ENCODE data around the gene TCOF1. TPM values are rescaled to one million over a fixed set of nuclear protein-coding genes. Genes with fewer than 3 reads are reported as not detected.

The TCOF1 gene
- total and polyA plus RNA-seq, 2 experiments from 2014 or later = 31.4 to 46.0 TPM

GRCh38 chr5:150386024-150386855 lies 28.7 kb downstream of the TCOF1 start:
- H3K4me1 ChIP-seq (ENCODE audit: low read depth) = peaks cover 12% of the 10 kb centered on the region
- peaks cover 35% of the 10 kb centered on the region for H3K36me3 ChIP-seq
- TF ChIP-seq, protein P1, sequence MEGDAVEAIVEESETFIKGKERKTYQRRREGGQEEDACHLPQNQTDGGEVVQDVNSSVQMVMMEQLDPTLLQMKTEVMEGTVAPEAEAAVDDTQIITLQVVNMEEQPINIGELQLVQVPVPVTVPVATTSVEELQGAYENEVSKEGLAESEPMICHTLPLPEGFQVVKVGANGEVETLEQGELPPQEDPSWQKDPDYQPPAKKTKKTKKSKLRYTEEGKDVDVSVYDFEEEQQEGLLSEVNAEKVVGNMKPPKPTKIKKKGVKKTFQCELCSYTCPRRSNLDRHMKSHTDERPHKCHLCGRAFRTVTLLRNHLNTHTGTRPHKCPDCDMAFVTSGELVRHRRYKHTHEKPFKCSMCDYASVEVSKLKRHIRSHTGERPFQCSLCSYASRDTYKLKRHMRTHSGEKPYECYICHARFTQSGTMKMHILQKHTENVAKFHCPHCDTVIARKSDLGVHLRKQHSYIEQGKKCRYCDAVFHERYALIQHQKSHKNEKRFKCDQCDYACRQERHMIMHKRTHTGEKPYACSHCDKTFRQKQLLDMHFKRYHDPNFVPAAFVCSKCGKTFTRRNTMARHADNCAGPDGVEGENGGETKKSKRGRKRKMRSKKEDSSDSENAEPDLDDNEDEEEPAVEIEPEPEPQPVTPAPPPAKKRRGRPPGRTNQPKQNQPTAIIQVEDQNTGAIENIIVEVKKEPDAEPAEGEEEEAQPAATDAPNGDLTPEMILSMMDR (IDR thresholded peaks at IDR 0.05; ENCODE audit: low read depth, low read length) = no peak
- H3K27ac ChIP-seq = no peak overlapping the region
- H3K27me3 ChIP-seq = no peaks in the 10 kb centered on the region
- H3K9me3 ChIP-seq (ENCODE audit: low read depth) = no peaks in the 10 kb centered on the region
- no peak overlapping the region for H3K4me3 ChIP-seq
- DNase-seq (ENCODE audit: low read depth in 1 of 2, low spot score in 1 of 2) = no peak

- peak in 1 of 2 donors; percentile 39 for DNase-seq (ENCODE audit: low read depth in 1 of 2, low spot score in 1 of 2)
- Histone ChIP-seq H3K4me3 (no peak overlapping the region), H3K36me3 (peaks cover 33% of the 10 kb centered on the region), H3K9me3 (ENCODE audit: low read depth) (no peaks in the 10 kb centered on the region), H3K27me3 (no peaks in the 10 kb centered on the region), H3K27ac (peak overlapping the region; percentile 28), H3K4me1 (ENCODE audit: low read depth) (peaks cover 10% of the 10 kb centered on the region)
- TF ChIP-seq, protein P1 (IDR thresholded peaks at IDR 0.05; ENCODE audit: low read depth, low read length) = no peak
These were observed 32.2 kb downstream of the TCOF1 start for GRCh38 chr5:150389531-150390266.

GRCh38 chr5:150391064-150391834 lies 33.8 kb downstream of the TCOF1 start:
- H3K9me3 ChIP-seq (ENCODE audit: low read depth) = no peaks in the 10 kb centered on the region
- no peak overlapping the region for H3K27ac ChIP-seq
- peaks cover 29% of the 10 kb centered on the region for H3K36me3 ChIP-seq
- H3K27me3 ChIP-seq = no peaks in the 10 kb centered on the region
- H3K4me1 ChIP-seq (ENCODE audit: low read depth) = peaks cover 10% of the 10 kb centered on the region
- no peak overlapping the region for H3K4me3 ChIP-seq
- no peak for DNase-seq (ENCODE audit: low read depth in 1 of 2, low spot score in 1 of 2)
- TF ChIP-seq, protein P1 (IDR thresholded peaks at IDR 0.05; ENCODE audit: low read depth, low read length) = no peak

DNA sequence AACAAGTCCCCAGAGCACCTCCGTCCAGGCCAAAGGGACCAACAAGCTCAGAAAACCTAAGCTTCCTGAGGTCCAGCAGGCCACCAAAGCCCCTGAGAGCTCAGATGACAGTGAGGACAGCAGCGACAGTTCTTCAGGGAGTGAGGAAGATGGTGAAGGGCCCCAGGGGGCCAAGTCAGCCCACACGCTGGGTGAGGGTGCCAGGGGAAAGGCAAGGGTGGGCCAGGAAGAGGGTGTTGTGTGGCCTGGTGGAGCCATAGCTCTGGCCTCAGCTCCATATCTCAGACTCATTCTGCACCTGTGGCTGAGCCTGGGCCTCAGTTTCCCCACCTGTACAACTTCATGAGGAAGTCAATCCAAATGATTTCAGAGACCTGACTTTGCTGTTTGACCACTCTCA lies 34.5 kb downstream of the TCOF1 start:
- H3K36me3 ChIP-seq = peaks cover 32% of the 10 kb centered on the region
- TF ChIP-seq, protein P1 (IDR thresholded peaks at IDR 0.05; ENCODE audit: low read depth, low read length) = no peak

GRCh38 chr5:150392680-150393079 lies 35.2 kb downstream of the TCOF1 start:
- Histone ChIP-seq H3K27ac (no peak overlapping the region), H3K36me3 (peaks cover 28% of the 10 kb centered on the region), H3K9me3 (ENCODE audit: low read depth) (no peaks in the 10 kb centered on the region), H3K4me1 (ENCODE audit: low read depth) (peaks cover 10% of the 10 kb centered on the region), H3K4me3 (no peak overlapping the region), H3K27me3 (no peaks in the 10 kb centered on the region)
- TF ChIP-seq, protein P1 (IDR thresholded peaks at IDR 0.05; ENCODE audit: low read depth, low read length) = no peak
- no peak for DNase-seq (ENCODE audit: low read depth in 1 of 2, low spot score in 1 of 2)

More for the DNA sequence above, 34.5 kb downstream of the TCOF1 start:
- H3K9me3 ChIP-seq (ENCODE audit: low read depth) = no peaks in the 10 kb centered on the region
- no peaks in the 10 kb centered on the region for H3K27me3 ChIP-seq
- H3K4me3 ChIP-seq = no peak overlapping the region
- DNase-seq (ENCODE audit: low read depth in 1 of 2, low spot score in 1 of 2) = no peak
- peaks cover 10% of the 10 kb centered on the region for H3K4me1 ChIP-seq (ENCODE audit: low read depth)
- no peak overlapping the region for H3K27ac ChIP-seq

Measured in cardiac muscle cell (in vitro differentiated cells and primary cell).